A549 (cell line): ENCODE results near the gene EOGT.

Source experiments
- CTCF ChIP-seq: fragments of >200 bp; sonication (Bioruptor Twin); formaldehyde crosslinking; IDR thresholded peaks from 3 replicates; pipeline ENCODE4 v1.5.1; 2016
- POLR2A ChIP-seq: IDR thresholded peaks from 2 replicates; pipeline ENCODE4 v1.6.1; 2012; ENCODE audit warnings: mild to moderate bottlenecking, low read length
- RAD21 ChIP-seq, 2 experiments: fragments of >200 bp in 1 of 2; sonication (Bioruptor Twin) in 1 of 2; formaldehyde crosslinking in 1 of 2; IDR thresholded peaks in 1 of 2; conservative IDR thresholded peaks in 1 of 2; 2 replicates in 1 of 2; 3 replicates in 1 of 2; pipeline ENCODE4 v1.6.1; 2012 to 2018; ENCODE audit warnings: inconsistent platforms in 1 of 2
- ZSCAN20 ChIP-seq: fragments of 250-450 bp; sonication (Bioruptor Pico); IDR thresholded peaks from 2 replicates; pipeline ENCODE4 v1.8.0; 2022; ENCODE audit warnings: mild to moderate bottlenecking, moderate library complexity

DNA sequence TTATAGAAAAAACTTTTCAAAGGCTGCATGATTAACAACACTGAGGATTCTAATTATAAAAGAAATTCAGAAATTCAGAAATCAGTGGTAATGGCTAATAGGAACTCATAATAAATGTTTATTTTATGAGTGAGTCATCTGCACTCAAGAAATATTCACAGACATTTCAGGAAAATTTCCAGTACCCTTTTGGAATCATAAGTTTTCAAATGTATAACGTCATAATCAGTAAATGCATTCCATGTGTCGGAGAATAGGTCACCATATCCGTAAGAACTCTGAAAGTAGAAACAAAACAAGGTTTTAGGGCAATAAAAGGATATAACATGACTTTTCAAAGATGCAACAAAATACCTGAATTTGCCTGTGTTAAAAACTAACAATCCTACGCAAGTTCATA lies 24.7 kb downstream of the EOGT start:
- no peak for TF ChIP-seq CTCF
- TF ChIP-seq RAD21 (conservative IDR thresholded peaks at IDR 0.05 in 1 of 2, IDR thresholded peaks at IDR 0.05 in 1 of 2) = no peak
- no peak for TF ChIP-seq POLR2A
- no peak for TF ChIP-seq ZSCAN20 (CRISPR knock-in tag)
